Fibroblast of skin of back (primary cell): ENCODE results near the gene DTX3.

Experiments
- DNase-seq: peaks from one replicate; pipeline ENCODE4 v3.0.0-alpha.2; 2013

The DTX3 gene

DNA sequence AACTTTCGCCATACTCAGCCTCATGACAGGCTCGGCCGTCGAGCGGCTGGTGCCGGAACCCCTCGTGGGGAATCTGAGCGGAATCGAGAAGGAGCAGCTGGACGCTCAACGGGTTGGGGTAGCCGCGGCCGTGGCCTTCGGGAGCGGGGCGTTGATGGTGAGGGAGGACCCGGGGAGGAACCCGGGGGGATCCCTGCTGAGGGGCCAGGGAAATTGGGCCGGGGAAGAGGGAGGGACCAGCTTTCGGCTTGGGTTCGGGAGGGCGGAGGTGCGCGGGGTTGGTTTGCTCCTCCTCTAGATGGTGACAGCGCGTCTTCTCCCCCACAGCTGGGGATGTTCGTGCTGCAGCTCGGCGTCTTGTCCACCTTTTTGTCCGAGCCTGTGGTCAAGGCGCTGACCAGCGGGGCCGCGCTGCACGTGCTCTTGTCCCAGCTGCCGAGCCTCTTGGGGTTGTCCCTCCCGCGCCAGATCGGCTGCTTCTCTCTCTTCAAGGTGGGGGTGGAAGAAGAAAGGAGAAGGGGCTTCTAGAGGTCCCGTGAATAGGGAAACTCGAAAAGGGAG lies 16.4 kb downstream of the DTX3 start:
- DNase-seq = no peak

DNA sequence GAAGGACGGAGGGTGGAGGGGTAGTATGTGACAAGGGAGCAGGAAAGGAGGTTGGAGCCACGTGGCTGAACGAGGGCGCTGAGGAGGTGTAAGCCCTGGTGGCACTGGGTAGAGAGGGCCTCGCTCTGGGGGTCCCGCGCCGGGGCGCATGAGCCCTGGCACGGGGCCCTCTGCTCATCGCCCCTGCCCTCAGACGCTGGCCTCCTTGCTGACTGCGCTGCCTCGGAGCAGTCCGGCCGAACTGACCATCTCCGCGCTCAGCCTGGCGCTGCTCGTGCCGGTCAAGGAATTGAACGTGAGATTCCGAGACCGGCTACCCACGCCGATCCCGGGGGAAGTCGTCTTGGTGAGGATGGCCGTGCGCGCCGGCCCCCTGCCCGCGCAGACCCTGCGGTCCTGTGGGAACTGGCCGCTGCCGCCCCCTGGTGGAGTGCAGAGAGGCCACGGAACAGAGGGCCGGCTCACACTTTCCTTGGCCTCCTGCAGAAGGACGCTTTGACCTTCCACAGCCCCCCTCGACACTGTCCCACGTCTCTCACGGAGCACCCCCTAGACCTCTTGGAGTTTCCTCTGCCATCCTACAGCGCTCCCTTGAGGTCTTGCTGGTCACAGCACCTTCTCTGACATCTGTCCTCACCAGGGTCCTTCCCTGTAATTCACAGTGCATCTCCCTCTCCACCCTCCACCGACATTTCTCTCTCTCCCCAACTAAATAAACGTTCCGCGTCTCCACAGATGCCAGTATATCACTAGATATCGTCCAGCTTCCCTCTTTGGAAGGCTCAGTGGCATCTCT lies 17.1 kb downstream of the DTX3 start:
- peak; percentile 28 for DNase-seq

DNA sequence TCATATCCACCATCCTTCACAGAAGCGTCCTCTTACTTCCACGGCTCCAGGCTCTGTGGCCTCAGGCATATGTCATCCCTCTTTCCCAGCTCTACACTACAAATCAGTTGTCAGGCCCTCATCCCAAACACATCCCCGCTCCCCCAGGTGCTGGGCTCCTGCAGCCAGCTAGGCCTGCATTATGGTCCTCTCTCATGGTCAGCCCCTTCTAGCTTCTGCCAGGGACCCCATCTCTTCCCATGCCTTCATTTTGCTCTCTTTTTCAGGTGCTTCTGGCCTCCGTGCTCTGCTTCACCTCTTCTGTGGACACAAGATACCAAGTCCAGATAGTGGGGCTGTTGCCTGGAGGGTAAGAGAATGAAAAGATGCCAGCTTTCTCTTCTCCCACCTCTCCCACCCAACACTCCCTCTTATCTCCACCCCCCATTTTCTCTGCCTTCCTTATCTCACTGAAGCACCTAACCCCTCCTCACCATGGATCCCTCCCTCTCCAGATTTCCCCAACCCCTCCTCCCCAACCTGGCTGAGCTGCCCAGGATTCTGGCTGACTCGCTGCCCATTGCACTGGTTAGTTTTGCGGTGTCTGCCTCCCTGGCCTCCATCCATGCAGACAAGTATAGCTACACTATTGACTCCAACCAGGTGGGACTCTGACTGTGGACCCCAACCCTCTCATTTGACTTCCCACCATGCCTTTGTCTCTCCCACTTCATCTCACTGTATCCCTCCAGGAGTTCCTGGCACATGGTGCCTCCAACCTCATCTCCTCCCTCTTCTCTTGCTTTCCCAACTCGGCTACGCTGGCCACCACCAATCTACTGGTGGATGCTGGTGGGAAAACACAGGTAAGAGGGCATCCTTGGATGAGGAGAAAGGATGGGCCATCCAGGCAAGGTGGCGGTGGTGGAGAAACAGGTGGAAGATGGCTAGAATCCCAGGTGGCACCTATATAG lies 17.9 kb downstream of the DTX3 start:
- DNase-seq = no peak

- no peak for DNase-seq
These were observed 18.8 kb downstream of the DTX3 start for GRCh38 chr12:57623385-57623784.

GRCh38 chr12:57623811-57624390 lies 19.3 kb downstream of the DTX3 start:
- no peak for DNase-seq

DNA sequence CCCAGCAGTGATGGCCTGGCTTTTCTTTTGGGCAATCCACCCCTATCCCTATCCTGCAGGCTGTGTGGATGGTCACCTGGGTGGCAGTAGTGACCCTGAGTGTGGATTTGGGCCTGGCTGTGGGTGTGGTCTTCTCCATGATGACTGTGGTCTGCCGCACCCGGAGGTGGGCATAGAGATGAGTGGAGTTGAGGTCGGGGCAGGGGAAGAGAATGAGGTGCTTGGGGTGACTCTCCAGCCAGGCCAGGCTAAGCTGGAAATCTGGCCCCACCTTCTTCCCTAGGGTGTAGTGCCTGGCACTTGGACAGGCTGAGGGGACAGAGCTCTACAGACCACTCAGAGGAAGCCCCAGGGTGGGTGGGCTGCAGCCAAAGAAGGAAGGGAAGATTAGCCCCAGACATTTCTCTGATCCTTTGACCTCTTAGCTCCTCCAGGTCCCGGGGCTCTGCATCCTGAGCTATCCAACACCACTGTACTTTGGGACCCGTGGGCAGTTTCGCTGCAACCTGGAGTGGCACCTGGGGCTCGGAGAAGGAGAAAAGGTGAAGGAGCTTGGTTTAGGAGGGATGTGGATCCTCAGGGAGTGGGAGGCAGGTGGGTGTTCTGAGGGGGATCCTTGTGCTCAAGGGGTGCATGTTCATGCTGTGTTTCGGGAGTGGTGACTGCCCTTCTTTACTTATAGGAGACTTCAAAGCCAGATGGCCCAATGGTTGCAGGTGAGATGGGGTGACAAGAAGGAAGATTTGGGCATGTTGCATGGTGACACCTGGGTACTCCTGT lies 20.0 kb downstream of the DTX3 start:
- no peak for DNase-seq

DNA sequence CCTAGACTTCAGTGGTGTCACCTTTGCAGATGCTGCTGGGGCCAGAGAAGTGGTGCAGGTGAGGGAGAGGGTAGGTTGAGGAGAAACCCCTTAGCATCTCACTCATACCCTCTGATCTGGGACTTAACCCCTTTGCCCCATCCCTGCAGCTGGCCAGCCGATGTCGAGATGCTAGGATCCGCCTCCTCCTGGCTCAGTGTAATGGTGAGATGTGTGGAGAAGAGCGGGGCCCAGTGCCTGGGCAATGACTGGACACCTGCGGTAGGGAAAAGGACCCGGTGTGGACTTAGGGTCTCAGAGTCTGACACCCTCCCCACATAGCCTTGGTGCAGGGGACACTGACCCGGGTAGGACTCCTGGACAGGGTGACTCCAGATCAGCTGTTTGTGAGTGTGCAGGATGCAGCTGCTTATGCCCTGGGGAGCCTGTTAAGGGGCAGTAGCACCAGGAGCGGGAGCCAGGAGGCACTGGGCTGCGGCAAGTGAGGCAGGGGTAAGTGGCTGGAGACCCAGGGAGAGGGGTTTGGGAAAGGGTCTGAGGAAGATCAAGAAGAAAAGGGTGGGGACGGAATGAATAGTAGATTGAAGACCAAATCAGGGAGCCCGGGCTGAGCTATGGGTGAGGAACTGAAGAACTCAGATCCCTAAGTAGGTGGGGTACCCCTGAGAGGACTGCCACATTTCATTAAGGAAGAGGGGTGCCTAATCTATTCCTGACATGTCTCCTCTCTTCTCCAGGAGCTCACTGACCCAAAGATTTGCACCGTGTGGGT lies 20.8 kb downstream of the DTX3 start:
- no peak for DNase-seq

- DNase-seq = no peak
These were observed 21.7 kb downstream of the DTX3 start for GRCh38 chr12:57626111-57626920.

DNA sequence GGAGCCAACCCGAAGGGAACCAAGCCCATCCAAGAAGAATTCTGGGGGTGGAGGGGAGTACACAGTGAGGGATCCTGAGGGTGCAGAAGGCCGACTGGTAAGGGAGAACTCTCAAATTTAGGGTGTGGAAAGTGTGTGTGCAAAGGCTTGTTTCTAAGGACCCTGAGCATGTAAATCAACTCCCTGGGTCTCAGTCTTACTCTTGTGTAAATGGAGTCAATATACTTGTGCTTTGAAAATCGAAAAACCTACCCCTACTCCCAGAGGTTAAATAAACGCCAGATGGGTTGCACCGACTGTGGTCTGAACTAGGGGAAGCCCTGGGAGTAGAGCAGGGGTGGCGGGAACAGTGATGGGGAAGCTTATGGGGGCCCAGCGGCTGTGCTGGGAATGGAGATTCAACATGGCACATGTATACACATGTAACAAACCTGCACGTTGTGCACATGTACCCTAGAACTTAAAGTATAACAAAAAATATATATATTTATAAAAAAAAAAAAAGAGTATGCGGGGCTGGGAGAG lies 22.4 kb downstream of the DTX3 start:
- DNase-seq = no peak

- DNase-seq = no peak
These were observed 23.1 kb downstream of the DTX3 start for GRCh38 chr12:57627501-57628279.

DNA sequence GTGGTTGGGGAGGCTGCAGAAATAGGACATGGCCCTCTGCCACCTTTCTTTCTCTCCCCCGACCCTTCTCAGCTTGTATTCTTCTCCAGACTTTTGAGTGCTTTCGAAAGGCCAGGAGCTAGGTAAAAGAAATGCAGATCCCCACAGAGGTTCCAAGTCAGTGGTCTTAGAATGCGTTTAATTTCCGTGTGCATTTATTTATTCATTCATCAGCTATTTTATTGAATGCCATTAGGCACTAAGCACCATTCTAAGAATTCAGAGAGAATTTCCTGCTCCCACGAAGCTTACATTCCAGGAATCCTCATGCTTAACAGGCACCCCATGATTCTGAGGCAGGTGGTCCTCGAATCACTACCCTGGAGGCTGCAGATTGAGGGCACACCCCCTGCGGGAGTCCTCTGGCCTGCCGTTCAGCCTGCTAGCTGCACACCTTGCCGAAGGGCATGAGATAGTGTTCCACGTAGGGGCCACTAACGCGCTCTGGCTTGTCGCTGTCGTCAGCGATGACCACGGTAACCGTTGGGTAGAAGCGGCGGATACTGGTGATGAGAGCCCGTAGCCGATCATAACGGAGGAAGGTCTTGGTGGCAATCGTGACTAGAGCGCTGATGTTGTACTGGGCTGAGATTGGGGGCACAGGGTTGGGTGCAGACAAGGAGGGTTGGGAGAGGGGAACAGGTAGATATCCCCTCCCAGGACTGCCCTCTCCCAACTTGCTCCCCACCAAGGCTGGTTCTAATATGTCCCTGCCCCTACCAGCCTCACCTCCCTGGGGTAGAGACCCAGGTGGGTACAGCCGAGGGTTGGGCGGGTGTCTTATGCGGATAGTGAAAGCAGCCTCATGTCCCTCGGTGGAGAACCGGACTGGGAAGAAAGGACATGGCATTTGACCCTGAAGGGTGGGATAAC lies 23.9 kb downstream of the DTX3 start:
- DNase-seq = no peak

GRCh38 chr12:57629897-57630471 lies 25.4 kb downstream of the DTX3 start:
- no peak for DNase-seq

DNA sequence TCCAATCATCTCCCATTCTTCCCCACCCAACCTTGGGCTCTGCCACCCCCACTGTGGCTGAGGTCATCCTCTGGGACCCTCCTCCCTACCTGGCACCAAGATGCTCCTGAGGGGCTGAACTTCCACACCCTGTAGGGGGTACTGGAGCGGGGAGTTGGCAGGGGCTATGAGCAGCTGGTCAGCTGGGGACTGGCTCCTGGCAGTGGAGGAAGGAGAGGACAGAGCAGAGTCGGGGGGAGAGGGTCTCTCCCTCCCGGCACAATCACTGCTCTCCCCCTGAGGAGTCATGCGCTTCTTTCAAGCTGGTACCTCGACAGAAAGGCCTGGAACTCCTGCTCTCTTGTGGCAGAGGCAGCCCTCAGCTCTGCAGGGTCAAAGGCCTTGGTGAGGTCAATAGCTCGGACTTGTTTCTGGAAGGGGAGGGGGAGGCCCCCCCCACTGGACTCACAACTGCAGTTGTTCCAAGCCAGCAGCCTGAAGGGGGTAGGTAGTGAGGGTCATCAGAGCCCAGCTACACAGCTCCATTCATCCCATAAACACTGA lies 26.3 kb downstream of the DTX3 start:
- no peak for DNase-seq

DNA sequence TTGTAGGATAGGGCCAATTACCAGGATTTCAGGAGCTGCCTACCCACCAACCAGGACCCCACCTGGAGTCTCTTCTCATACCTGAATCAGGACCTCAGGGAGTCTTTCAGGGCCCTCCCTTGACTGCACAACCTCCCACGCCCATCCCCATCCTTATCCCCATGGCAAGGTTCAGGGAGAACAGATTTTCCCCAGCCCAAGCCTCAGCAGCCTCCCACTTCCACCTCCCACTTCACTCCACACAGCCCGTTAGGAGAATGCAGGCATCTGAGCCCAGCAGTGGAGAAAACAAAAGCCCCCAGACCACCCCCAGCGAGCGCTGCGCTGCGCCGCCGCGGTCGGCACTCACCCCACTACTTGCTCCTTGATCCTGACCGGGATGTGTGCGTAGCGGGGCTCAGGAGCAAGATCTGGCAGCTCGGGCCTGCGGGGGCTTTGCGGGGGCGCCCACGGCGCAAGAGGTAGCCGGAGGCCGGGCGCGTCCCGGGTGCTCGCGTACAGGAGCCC lies 27.0 kb downstream of the DTX3 start:
- no peak for DNase-seq

DNA sequence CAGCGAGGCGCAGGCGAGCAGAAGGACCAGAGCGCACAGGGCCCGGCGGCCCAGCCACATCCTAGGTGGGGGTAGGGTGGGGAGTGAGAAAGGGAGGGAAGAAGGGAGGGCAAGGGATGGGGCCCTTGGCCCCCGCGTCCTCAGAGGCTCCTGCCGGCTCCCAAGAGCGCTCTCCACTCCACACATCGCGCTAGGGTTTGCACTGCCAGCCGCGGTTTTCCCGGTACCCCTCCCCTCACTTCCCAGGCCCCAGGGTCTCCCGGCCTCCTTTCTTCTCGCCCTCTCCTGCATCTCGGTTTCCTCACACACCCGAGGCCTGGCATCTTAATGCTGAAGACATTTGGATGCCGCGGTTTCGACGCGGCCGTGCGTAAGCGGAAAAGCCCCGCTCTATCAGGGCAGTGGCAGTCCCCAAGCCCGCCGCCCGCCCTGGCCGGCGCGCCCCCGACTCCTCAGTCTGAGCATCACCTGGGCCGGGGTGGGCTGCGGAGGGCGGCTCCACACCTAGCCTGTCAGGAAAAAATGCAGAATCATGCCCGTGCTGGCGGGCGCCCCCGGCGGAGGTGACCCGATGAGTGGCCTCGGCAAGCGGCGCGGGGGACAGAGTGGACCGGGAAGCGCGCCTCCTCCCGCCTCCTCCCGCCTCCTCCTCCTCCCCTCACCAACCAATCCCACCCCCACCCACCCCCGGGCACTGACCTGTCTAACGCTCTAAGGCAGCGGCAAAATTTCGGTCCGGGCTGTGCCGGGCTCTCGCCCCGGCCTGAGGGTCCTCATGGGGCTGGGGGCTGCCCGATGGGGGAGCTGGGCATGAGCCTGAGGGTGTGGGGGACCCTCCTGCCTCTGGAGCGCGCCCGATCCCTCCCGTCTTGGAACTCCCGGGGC lies 27.7 kb downstream of the DTX3 start:
- peak; percentile 30 for DNase-seq
